Lower leg skin (tissue), 3 donors: ENCODE data around the gene SLC2A5.

ENCODE experiments used
- POLR2A ChIP-seq, 2 donors: fragments of 450-650 bp; IDR thresholded peaks; one replicate each; pipeline ENCODE4 v1.6.1; 2016 to 2017; ENCODE audit warnings: antibody characterized with exemption in 2 of 2, mild to moderate bottlenecking in 1 of 2, moderate library complexity in 1 of 2
- TF ChIP-seq, protein P1 (sequence below), 3 donors: fragments of 450-650 bp; IDR thresholded peaks; one replicate each; pipeline ENCODE4 v1.5.1; 2016; ENCODE audit warnings: antibody characterized with exemption in 3 of 3, mild to moderate bottlenecking in 3 of 3, moderate library complexity in 2 of 3

DNA sequence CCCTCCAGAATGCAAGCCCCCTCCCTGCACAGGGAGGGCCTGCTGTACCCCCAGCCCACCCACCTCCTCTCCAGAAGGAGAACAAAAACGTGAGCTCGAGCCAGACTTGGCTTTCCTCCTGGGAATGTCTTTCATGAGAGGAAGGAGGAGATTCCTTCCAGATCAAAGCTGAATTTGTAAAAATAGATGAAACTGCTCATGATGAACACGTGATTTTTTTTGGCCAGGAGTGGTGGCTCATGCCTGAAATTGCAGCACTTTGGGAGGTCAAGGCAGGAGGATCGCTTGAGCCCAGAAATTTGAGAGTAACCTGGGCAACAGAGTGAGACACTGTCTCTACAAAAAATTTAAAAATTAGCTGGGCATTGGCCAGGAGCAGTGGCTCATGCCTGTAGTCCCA is 37.7 kb upstream of the SLC2A5 start:
- TF ChIP-seq, protein P1, sequence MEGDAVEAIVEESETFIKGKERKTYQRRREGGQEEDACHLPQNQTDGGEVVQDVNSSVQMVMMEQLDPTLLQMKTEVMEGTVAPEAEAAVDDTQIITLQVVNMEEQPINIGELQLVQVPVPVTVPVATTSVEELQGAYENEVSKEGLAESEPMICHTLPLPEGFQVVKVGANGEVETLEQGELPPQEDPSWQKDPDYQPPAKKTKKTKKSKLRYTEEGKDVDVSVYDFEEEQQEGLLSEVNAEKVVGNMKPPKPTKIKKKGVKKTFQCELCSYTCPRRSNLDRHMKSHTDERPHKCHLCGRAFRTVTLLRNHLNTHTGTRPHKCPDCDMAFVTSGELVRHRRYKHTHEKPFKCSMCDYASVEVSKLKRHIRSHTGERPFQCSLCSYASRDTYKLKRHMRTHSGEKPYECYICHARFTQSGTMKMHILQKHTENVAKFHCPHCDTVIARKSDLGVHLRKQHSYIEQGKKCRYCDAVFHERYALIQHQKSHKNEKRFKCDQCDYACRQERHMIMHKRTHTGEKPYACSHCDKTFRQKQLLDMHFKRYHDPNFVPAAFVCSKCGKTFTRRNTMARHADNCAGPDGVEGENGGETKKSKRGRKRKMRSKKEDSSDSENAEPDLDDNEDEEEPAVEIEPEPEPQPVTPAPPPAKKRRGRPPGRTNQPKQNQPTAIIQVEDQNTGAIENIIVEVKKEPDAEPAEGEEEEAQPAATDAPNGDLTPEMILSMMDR (IDR thresholded peaks at IDR 0.05), result no peak
- no peak for TF ChIP-seq POLR2A (IDR thresholded peaks at IDR 0.05)
